Lower leg skin (tissue), 4 donors: Measurements from ENCODE around the gene SECTM1. TPM values are rescaled to one million over a fixed set of nuclear protein-coding genes. Genes with fewer than 3 reads are reported as not detected.

Experiments used
- DNase-seq, 2 donors: peaks; one replicate each; pipeline ENCODE4 v3.0.0-alpha.2; 2019; ENCODE audit warnings: low spot score in 2 of 2
- H3K4me3 ChIP-seq: fragments of 200-600 bp; sonication (generic); 2 replicates; pipeline ENCODE4 v1.5.1; 2017; ENCODE audit warnings: mild to moderate bottlenecking, low read depth; ENCODE audit not compliant: poor library complexity, severe bottlenecking
- POLR2A ChIP-seq, 2 donors: fragments of 450-650 bp; IDR thresholded peaks; one replicate each; pipeline ENCODE4 v1.6.1; 2016 to 2017; ENCODE audit warnings: antibody characterized with exemption in 2 of 2, mild to moderate bottlenecking in 1 of 2, moderate library complexity in 1 of 2
- WGBS, 2 donors: methylation state at CpG; one replicate each; pipeline ENCODE4 v1.1.5; 2018; 5-methylcytosine and 5-hydroxymethylcytosine counted together
- intact Hi-C: fragments of 100-400 bp; cut with DNase I; formaldehyde crosslinking; loops from one replicate; pipeline ENCODE4 v1.15.0; 2023; ENCODE audit warnings: low total_unique reads
- total RNA-seq, 4 donors: library from RNA; depleted of rRNA; stranded (reverse); fragments of >200 nt; gene quantifications; one replicate each; pipeline ENCODE4 v1.1.0, GENCODE V29; 2016
- TF ChIP-seq, protein P1 (sequence below), 3 donors: fragments of 450-650 bp; IDR thresholded peaks; one replicate each; pipeline ENCODE4 v1.5.1; 2016; ENCODE audit warnings: antibody characterized with exemption in 3 of 3, mild to moderate bottlenecking in 3 of 3, moderate library complexity in 2 of 3

Gene SECTM1
- total RNA-seq, 4 donors from 2014 or later: 12.4 to 16.3 (median 14.5) TPM

- intact Hi-C loops: loop anchor here (1.0 kb wide), 1 partner anchor 18 kb away; no protein-coding TSS in a partner anchor
- WGBS, 2 donors: 59 to 61% methylated on average over 12 of the region's 12 CpGs
- DNase-seq: no peak
- H3K4me3 ChIP-seq: no peak overlapping the region
- no peak for TF ChIP-seq POLR2A (IDR thresholded peaks at IDR 0.05)
- TF ChIP-seq, protein P1, sequence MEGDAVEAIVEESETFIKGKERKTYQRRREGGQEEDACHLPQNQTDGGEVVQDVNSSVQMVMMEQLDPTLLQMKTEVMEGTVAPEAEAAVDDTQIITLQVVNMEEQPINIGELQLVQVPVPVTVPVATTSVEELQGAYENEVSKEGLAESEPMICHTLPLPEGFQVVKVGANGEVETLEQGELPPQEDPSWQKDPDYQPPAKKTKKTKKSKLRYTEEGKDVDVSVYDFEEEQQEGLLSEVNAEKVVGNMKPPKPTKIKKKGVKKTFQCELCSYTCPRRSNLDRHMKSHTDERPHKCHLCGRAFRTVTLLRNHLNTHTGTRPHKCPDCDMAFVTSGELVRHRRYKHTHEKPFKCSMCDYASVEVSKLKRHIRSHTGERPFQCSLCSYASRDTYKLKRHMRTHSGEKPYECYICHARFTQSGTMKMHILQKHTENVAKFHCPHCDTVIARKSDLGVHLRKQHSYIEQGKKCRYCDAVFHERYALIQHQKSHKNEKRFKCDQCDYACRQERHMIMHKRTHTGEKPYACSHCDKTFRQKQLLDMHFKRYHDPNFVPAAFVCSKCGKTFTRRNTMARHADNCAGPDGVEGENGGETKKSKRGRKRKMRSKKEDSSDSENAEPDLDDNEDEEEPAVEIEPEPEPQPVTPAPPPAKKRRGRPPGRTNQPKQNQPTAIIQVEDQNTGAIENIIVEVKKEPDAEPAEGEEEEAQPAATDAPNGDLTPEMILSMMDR (IDR thresholded peaks at IDR 0.05): no peak
These were observed 55.7 kb downstream of the SECTM1 start for GRCh38 chr17:82277851-82278250.

GRCh38 chr17:82276938-82277337, 56.6 kb downstream of the SECTM1 start:
- TF ChIP-seq, protein P1 (IDR thresholded peaks at IDR 0.05): no peak
- no peak for TF ChIP-seq POLR2A (IDR thresholded peaks at IDR 0.05)
- 81 to 90% methylated on average over 5 of the region's 5 CpGs for WGBS, 2 donors
- intact Hi-C loops: loop anchor here (1.0 kb wide), 1 partner anchor 19 kb away; no protein-coding TSS in a partner anchor
- H3K4me3 ChIP-seq: no peak overlapping the region
- no peak for DNase-seq

GRCh38 chr17:82275326-82275725, 58.2 kb downstream of the SECTM1 start:
- no peak for DNase-seq
- intact Hi-C loops: no loop called here
- TF ChIP-seq POLR2A (IDR thresholded peaks at IDR 0.05): no peak
- TF ChIP-seq, protein P1 (IDR thresholded peaks at IDR 0.05): no peak
- WGBS, 2 donors: 91 to 94% methylated on average over 14 of the region's 14 CpGs
- H3K4me3 ChIP-seq: no peak overlapping the region

DNA sequence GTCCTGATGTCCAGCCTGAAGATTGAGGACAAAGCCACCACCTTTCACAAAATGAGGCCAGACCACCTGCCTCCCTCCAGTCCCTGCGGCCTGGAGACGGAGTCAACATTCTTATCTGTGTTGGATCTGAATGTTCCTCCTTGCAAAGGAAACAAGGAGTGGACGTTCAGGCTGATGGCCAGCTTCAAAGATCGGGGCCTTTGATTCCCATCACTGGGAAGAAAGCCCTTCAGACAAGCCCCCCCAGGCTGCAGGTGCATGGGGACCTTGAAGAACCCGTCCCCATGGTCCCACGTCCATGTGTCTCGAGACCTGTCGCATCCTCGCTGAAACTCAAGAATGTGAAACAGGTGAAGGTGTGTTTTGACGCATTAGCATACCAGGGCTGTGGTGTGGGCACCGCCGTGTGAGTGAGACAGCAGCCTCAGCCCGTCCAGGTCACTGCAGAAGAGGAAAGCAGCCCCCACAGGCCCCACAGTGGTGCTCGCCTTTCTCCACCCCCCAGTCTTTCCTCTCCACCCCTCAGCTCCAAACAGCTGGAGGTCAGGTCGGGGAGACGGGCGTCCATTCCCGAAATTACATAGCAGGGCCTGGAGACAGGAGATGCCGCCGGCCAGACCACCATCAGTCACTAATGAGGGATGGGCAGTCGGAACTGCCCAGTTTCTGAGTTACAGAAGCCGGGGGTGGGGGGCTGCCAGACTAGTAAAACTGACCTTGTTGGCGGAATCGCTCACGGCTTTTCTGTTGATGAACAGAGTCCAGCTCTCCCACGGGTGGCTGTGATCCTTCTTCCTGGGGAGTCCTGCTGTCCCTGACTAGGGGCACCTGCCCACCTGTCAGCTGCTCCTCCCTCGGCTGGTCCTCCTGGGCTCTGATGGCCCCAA, 59.2 kb downstream of the SECTM1 start:
- WGBS, 2 donors: 77% methylated on average over 21 to 27 of the region's 27 CpGs
- H3K4me3 ChIP-seq: no peak overlapping the region
- TF ChIP-seq, protein P1 (IDR thresholded peaks at IDR 0.05): no peak
- TF ChIP-seq POLR2A (IDR thresholded peaks at IDR 0.05): no peak
- no peak for DNase-seq
- intact Hi-C loops: no loop called here

- intact Hi-C loops: no loop called here
- 4 to 6% methylated on average over 56 to 61 of the region's 80 CpGs for WGBS, 2 donors
- TF ChIP-seq POLR2A (IDR thresholded peaks at IDR 0.05): peak in 1 of 2 donors; percentile 30
- TF ChIP-seq, protein P1 (IDR thresholded peaks at IDR 0.05): no peak
- DNase-seq: peak; percentile 87 to 98
- H3K4me3 ChIP-seq: peak within 1 kb of the TSS; percentile 97
These were observed 60.0 kb downstream of the SECTM1 start, which contains the start of gene CSNK1D for GRCh38 chr17:82273327-82274133. TSS of gene CSNK1D (minus strand) at chr17:82273700. CDS start at chr17:82273381, 319 bp downstream.
